MM.1S (cell line): ENCODE results near the gene CPA3.

Experiments used
- CTCF ChIP-seq: fragments of 300-600 bp; sonication (generic); IDR thresholded peaks from 2 replicates; pipeline ENCODE4 v1.5.1; 2016; ENCODE audit warnings: antibody characterized with exemption, low read length, mixed read lengths
- EZH2 ChIP-seq: fragments of 300-600 bp; sonication (generic); optimal IDR thresholded peaks from 2 replicates; pipeline ENCODE3; 2017; ENCODE audit warnings: low read depth, mild to moderate bottlenecking, antibody characterized with exemption, low read length, mixed read lengths
- EZH2phosphoT487 ChIP-seq: fragments of 300-600 bp; sonication (generic); IDR thresholded peaks from 2 replicates; pipeline ENCODE4 v1.6.1; 2018; ENCODE audit warnings: antibody characterized with exemption, low read length

- TF ChIP-seq CTCF (no peak), EZH2 (no peak), EZH2phosphoT487 (no peak)
These were observed 11.0 kb upstream of the CPA3 start for GRCh38 chr3:148854061-148854460.
